Gastroesophageal sphincter (tissue), 4 donors: ENCODE measurements around the gene CPVL. TPM values are rescaled to one million over a fixed set of nuclear protein-coding genes. Genes with fewer than 3 reads are reported as not detected.

Source experiments
- ATAC-seq: fragments of 150-250 bp; one replicate; pipeline ENCODE4 v1.9.1; 2016; ENCODE audit warnings: mild to moderate bottlenecking, moderate library complexity
- H3K27ac ChIP-seq, 4 donors: fragments of 200-600 bp; sonication (generic) in 3 of 4; 1 replicate in 3 of 4; 2 replicates in 1 of 4; pipeline ENCODE4 v1.5.1; 2016 to 2019
- H3K27me3 ChIP-seq: fragments of 200-600 bp; sonication (generic); one replicate; pipeline ENCODE4 v1.5.1; 2019
- H3K36me3 ChIP-seq, 2 donors: fragments of 200-600 bp; sonication (generic); one replicate each; pipeline ENCODE4 v1.5.1; 2019; ENCODE audit warnings: control low read depth in 1 of 2
- H3K4me1 ChIP-seq, 3 donors: fragments of 200-600 bp; sonication (generic); 1 replicate in 2 of 3; 2 replicates in 1 of 3; pipeline ENCODE4 v1.5.1; 2016 to 2019; ENCODE audit warnings: control low read depth in 2 of 3
- H3K4me3 ChIP-seq, 2 donors: fragments of 200-600 bp; sonication (generic); one replicate each; pipeline ENCODE4 v1.5.1; 2019; ENCODE audit warnings: mild to moderate bottlenecking in 1 of 2, moderate library complexity in 1 of 2
- H3K9me3 ChIP-seq, 3 donors: fragments of 200-600 bp; sonication (generic); one replicate each; pipeline ENCODE4 v1.5.1; 2017 to 2019; ENCODE audit warnings: control low read depth in 2 of 3
- EP300 ChIP-seq: sonication (generic); formaldehyde crosslinking; IDR thresholded peaks from one replicate; pipeline ENCODE4 v1.6.1; 2017; ENCODE audit warnings: antibody characterized with exemption, mild to moderate bottlenecking
- POLR2A ChIP-seq, 2 donors: fragments of 450-650 bp; IDR thresholded peaks; one replicate each; pipeline ENCODE4 v1.6.1; 2017; ENCODE audit warnings: antibody characterized with exemption in 2 of 2, mild to moderate bottlenecking in 2 of 2, moderate library complexity in 1 of 2
- POLR2AphosphoS5 ChIP-seq: sonication (generic); formaldehyde crosslinking; IDR thresholded peaks from one replicate; pipeline ENCODE4 v1.6.1; 2017; ENCODE audit warnings: antibody characterized with exemption
- WGBS, 2 donors: methylation state at CpG; one replicate each; pipeline ENCODE4 v1.1.5; 2018; ENCODE audit warnings: low coverage in 1 of 2; 5-methylcytosine and 5-hydroxymethylcytosine counted together
- total RNA-seq, 4 donors: library from RNA; depleted of rRNA; stranded (reverse); fragments of >200 nt; gene quantifications; one replicate each; pipeline ENCODE4 v1.1.0, GENCODE V29; 2016
- TF ChIP-seq, protein P1 (sequence below), 4 experiments: fragments of 200-600 bp in 2 of 4; fragments of 450-650 bp in 2 of 4; sonication (generic) in 1 of 4; IDR thresholded peaks; one replicate each; pipeline ENCODE4 v1.5.1; 2017 to 2019; ENCODE audit warnings: antibody characterized with exemption in 4 of 4, mild to moderate bottlenecking in 2 of 4, moderate library complexity in 2 of 4

CPVL gene
- total RNA-seq, 4 donors from 2014 or later = 4.8 to 24.6 (median 15.1) TPM

GRCh38 chr7:28986765-28987110 is 159.6 kb downstream of the CPVL start:
- H3K27ac ChIP-seq = peak overlapping the region in 3 of 4 donors; percentile 55 to 64 (median 57)
- no peak overlapping the region for H3K4me3 ChIP-seq
- no peaks in the 10 kb centered on the region for H3K36me3 ChIP-seq
- no peaks in the 10 kb centered on the region for H3K27me3 ChIP-seq
- 10 to 20% methylated on average over 1 to 2 of the region's 2 CpGs for WGBS, 2 donors
- ATAC-seq = peak; percentile 85
- H3K4me1 ChIP-seq = peaks cover 0 to 40% (median 23%) of the 10 kb centered on the region in 3 donors
- no peaks in the 10 kb centered on the region for H3K9me3 ChIP-seq
- TF ChIP-seq EP300 (no peak), POLR2AphosphoS5 (peak; percentile 78)

DNA sequence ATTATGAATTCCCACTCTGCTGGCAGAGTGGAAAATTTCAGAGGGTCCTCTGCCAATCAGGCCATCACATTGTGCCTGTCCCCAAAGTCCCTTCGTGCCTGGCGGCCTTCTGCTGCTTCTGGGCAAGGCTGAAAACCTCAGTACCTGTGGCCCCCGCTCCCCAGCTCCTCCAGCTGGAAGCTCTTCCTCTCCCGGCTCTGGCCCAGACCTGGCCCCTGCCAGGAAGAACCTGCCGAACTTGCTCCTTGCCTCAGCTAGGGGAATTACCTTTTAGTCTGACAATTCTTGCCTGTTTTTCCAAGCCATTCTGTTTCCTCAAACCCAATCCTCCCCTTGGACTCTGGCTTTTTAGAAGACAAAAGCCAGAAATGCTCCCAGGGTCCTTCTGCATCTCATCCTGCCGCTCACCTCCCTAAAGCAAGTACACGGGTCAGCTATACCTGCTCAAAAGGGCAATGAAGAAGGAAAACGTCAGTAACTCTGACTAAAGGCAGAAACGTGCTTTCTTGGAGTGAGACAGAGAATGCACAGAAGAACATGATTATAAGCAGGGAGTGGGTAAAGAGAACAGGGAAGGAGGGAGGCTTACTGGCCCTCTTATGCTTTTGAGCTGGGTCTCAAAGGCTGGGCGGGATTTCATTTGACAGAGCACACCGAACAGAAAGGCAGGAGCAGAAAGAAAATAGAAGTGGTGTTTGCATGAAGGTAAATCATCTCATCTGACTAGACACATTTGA is 160.1 kb downstream of the CPVL start:
- ATAC-seq = no peak
- Histone ChIP-seq H3K27ac (peak overlapping the region in 3 of 4 donors; percentile 50 to 57 (median 55)), H3K9me3 (no peaks in the 10 kb centered on the region), H3K4me1 (peaks cover 0 to 45% (median 23%) of the 10 kb centered on the region in 3 donors), H3K4me3 (no peak overlapping the region), H3K36me3 (no peaks in the 10 kb centered on the region), H3K27me3 (no peaks in the 10 kb centered on the region)
- no peak for TF ChIP-seq EP300
- WGBS, 2 donors = 62 to 64% methylated on average over 6 to 8 of the region's 11 CpGs

DNA sequence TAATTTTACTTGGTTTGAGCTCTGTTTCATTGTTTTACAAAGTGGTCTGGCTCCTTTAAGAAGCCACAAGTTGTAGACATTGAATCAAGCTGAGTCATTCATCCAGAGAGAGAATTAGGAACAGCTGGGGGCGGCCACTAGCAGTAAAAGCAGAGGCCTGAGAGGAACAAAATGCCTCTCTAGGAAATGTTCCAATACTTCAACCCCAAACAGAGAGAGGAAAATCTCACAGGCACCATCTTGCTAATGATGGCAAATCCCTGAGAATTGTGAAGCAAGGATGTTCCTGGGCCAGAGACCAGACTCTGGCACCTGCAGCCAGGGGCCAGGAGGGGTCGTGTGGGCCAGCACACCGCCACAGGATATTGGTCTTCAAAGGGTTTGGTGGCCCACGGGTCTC is 161.7 kb downstream of the CPVL start:
- no peaks in the 10 kb centered on the region for H3K36me3 ChIP-seq
- H3K27me3 ChIP-seq = no peaks in the 10 kb centered on the region
- TF ChIP-seq, protein P1, sequence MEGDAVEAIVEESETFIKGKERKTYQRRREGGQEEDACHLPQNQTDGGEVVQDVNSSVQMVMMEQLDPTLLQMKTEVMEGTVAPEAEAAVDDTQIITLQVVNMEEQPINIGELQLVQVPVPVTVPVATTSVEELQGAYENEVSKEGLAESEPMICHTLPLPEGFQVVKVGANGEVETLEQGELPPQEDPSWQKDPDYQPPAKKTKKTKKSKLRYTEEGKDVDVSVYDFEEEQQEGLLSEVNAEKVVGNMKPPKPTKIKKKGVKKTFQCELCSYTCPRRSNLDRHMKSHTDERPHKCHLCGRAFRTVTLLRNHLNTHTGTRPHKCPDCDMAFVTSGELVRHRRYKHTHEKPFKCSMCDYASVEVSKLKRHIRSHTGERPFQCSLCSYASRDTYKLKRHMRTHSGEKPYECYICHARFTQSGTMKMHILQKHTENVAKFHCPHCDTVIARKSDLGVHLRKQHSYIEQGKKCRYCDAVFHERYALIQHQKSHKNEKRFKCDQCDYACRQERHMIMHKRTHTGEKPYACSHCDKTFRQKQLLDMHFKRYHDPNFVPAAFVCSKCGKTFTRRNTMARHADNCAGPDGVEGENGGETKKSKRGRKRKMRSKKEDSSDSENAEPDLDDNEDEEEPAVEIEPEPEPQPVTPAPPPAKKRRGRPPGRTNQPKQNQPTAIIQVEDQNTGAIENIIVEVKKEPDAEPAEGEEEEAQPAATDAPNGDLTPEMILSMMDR (IDR thresholded peaks at IDR 0.05) = no peak
- TF ChIP-seq POLR2AphosphoS5 = no peak
- TF ChIP-seq EP300 = no peak
- TF ChIP-seq POLR2A (IDR thresholded peaks at IDR 0.05) = no peak
- WGBS, 2 donors = 30 to 52% methylated on average over 2 to 4 of the region's 4 CpGs
- H3K4me1 ChIP-seq = peaks cover 3 to 50% (median 20%) of the 10 kb centered on the region in 3 donors
- no peak overlapping the region for H3K4me3 ChIP-seq
- H3K9me3 ChIP-seq = no peaks in the 10 kb centered on the region
- no peak for ATAC-seq
- peak overlapping the region in 2 of 4 donors; percentile 48 for H3K27ac ChIP-seq

- H3K9me3 ChIP-seq = no peaks in the 10 kb centered on the region
- H3K4me1 ChIP-seq = peaks cover 3 to 46% (median 15%) of the 10 kb centered on the region in 3 donors
- no peaks in the 10 kb centered on the region for H3K27me3 ChIP-seq
- no peak overlapping the region for H3K4me3 ChIP-seq
- H3K36me3 ChIP-seq = no peaks in the 10 kb centered on the region
- TF ChIP-seq EP300 (no peak), POLR2AphosphoS5 (no peak), POLR2A (IDR thresholded peaks at IDR 0.05) (no peak)
- TF ChIP-seq, protein P1 (IDR thresholded peaks at IDR 0.05) = no peak
- ATAC-seq = no peak
- no peak overlapping the region for H3K27ac ChIP-seq
Measured at GRCh38 chr7:28984217-28984616, 162.1 kb downstream of the CPVL start.

DNA sequence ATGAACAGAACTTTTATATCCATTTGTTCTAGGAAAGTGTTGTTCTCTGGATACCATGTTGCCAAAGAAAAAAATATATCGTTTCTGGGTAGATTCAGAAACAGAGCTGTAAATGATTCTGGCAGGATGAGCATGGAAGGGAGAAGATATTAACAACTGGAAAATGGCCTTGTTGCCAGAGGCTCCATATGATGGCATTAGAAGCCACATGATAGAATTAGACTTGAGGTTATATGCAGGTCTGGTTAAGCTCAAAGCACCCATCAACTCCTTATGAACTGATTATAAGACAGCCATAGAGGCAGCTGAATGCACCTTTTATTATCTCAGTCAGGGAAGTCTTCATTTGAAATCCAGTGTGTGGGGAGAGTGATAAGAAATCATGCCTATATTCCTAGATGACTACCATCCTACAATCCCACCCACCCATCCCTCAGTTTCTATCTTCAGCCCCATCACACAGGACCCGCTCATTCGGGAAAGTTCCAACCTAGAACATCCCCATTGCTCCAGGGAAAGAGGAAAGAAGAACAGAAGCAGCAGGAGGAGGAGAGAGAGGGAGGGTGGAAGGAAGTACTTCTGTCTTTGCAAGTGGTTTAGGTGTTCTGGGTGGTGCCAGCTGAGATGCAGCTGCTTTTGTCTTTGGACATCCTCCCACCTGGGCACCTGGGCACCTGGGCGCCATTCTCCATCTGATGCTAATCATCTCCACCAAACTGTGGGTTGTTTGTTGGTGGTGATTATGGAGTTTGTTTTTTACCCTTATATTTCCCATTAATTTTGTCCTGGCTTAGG is 162.7 kb downstream of the CPVL start:
- ATAC-seq = no peak
- Histone ChIP-seq H3K27me3 (no peaks in the 10 kb centered on the region), H3K4me1 (peaks cover 3 to 46% (median 14%) of the 10 kb centered on the region in 3 donors), H3K4me3 (no peak overlapping the region), H3K36me3 (no peaks in the 10 kb centered on the region), H3K27ac (no peak overlapping the region), H3K9me3 (no peaks in the 10 kb centered on the region)
- TF ChIP-seq, protein P1 (IDR thresholded peaks at IDR 0.05) = no peak
- TF ChIP-seq POLR2A (IDR thresholded peaks at IDR 0.05) = no peak
- TF ChIP-seq POLR2AphosphoS5 = no peak
- TF ChIP-seq EP300 = no peak
- WGBS, 2 donors = 79 to 88% methylated on average over 3 to 4 of the region's 4 CpGs

- ATAC-seq = no peak
- H3K36me3 ChIP-seq = no peaks in the 10 kb centered on the region
- H3K4me1 ChIP-seq = peaks cover 3 to 33% (median 6%) of the 10 kb centered on the region in 3 donors
- H3K27ac ChIP-seq = peak overlapping the region; percentile 12 to 53 (median 28)
- no peak overlapping the region for H3K4me3 ChIP-seq
- TF ChIP-seq, protein P1 (IDR thresholded peaks at IDR 0.05) = no peak
- TF ChIP-seq EP300 = no peak
- no peak for TF ChIP-seq POLR2A (IDR thresholded peaks at IDR 0.05)
- TF ChIP-seq POLR2AphosphoS5 = no peak
- no peaks in the 10 kb centered on the region for H3K27me3 ChIP-seq
- no peaks in the 10 kb centered on the region for H3K9me3 ChIP-seq
- WGBS, 2 donors = 6 to 23% methylated on average over 4 of the region's 4 CpGs
Measured at GRCh38 chr7:28981161-28981465, 165.2 kb downstream of the CPVL start.
